ENCODE data around the gene KCTD6. TPM values are rescaled to one million over a fixed set of nuclear protein-coding genes. Genes with fewer than 3 reads are reported as not detected.

Gene KCTD6
- total and polyA plus RNA-seq, 2 experiments from 2014 or later = 28.3 to 34.6 TPM

GRCh38 chr3:58484722-58485069, 7.2 kb upstream of the KCTD6 start (continued):
- no peak for TF ChIP-seq ZNF462 (CRISPR knock-in tag; IDR thresholded peaks at IDR 0.05)

- no peaks in the 10 kb centered on the region for H3K36me3 Mint-ChIP-seq (ENCODE audit: low read depth)
- H3K36me3 ChIP-seq (ENCODE audit: insufficient read depth) = no peaks in the 10 kb centered on the region
- no peaks in the 10 kb centered on the region for H4K20me1 ChIP-seq (replicated peaks; ENCODE audit: insufficient read depth)
- no peaks in the 10 kb centered on the region for H3K9me2 ChIP-seq (ENCODE audit: insufficient read depth)
- TF ChIP-seq ZNF462 (CRISPR knock-in tag; IDR thresholded peaks at IDR 0.05) = no peak
- TF ChIP-seq ZNF114 (CRISPR knock-in tag; IDR thresholded peaks at IDR 0.05) = no peak
- H3K4me3 ChIP-seq = no peak overlapping the region
- DNase-seq (ENCODE audit: low spot score) (no peak), ATAC-seq (no peak)
- no peaks in the 10 kb centered on the region for H3K27me3 ChIP-seq (ENCODE audit: insufficient read depth)
- no peak overlapping the region for H3K27ac ChIP-seq (ENCODE audit: low read depth)
- no peak overlapping the region for H3K4me3 Mint-ChIP-seq
- H3K4me2 ChIP-seq = no peak overlapping the region
- no peaks in the 10 kb centered on the region; the same call in 1 of the 2 replicates for H3K4me1 ChIP-seq (ENCODE audit: insufficient read depth)
- no peaks in the 10 kb centered on the region for H3F3A ChIP-seq (replicated peaks; ENCODE audit: low read depth)
- no peak overlapping the region; the same call in 1 of the 2 replicates for H2AFZ ChIP-seq
- H3K79me2 ChIP-seq (replicated peaks; ENCODE audit: insufficient read depth) = no peaks in the 10 kb centered on the region
- peaks cover 8% of the 10 kb centered on the region for H3K27me3 Mint-ChIP-seq (ENCODE audit: insufficient read depth, low read depth, poor library complexity)
- H3K27ac Mint-ChIP-seq = no peak overlapping the region; the same call in 1 of the 2 replicates
- H3K9me3 Mint-ChIP-seq = no peaks in the 10 kb centered on the region
- peaks cover 6% of the 10 kb centered on the region for H3K4me1 Mint-ChIP-seq
Observed at GRCh38 chr3:58485801-58486435, 6.0 kb upstream of the KCTD6 start.
